ENCODE data around the gene COX19. TPM values are rescaled to one million over a fixed set of nuclear protein-coding genes. Genes with fewer than 3 reads are reported as not detected.

The COX19 gene, protein sequence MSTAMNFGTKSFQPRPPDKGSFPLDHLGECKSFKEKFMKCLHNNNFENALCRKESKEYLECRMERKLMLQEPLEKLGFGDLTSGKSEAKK
- 5.5 and 10.6 TPM in 2 replicates for total RNA-seq (2014; rRNA removed; shearing (Covaris generic))

DNA sequence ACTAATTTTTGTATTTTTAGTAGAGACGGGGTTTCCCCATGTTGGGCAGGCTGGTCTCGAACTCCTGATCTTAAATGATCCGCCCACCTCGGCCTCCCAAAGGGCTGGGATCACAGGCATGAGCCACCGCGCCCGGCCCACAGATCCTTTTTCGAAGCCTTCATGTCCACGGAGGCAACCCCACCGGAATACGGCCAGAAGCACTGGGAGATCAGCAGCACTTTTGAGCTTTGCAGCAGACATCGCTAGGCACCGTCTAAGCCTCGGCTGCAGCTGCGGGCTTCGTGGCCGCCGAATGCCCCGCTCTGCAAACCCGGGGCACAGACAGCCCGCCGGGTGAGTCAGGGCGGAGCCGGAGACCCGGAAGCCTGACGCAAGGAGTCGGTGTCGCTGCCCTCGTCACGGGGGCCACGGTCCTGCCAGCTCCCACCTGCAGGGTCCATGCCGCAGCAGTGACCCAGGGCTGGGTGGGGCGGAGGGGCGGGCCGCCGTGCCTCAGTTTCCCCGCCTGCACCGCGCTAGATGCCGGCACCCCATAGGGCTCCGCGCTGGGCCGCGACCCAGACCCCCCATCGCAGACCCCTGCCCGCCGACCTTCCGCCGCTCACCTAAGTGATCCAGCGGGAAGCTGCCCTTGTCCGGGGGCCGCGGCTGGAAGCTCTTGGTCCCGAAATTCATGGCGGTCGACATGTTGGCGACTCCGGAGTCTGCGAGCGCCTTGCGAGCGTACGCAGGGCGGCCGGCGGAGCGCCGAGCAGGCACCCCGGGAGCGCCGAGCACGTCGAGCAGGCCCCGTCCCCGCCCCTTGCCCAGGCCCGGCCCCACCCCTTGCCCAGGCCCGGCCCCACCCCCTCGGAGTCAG, at the start of gene COX19:
Gene COX19 (minus strand): TSS at position 730 of the 862 bp plus-strand sequence. CDS start 40 bp downstream, at position 690.
- in situ Hi-C loops (cut with HindIII; ENCODE audit: low sequenced_read_pairs) = no loop called here
- peak; percentile 83 for DNase-seq (ENCODE audit: low spot score)

GRCh38 chr7:1024331-1024841, 49.0 kb upstream of the COX19 start:
- in situ Hi-C loops (cut with HindIII; ENCODE audit: low sequenced_read_pairs) = no loop called here
- no peak for DNase-seq (ENCODE audit: low spot score)

DNA sequence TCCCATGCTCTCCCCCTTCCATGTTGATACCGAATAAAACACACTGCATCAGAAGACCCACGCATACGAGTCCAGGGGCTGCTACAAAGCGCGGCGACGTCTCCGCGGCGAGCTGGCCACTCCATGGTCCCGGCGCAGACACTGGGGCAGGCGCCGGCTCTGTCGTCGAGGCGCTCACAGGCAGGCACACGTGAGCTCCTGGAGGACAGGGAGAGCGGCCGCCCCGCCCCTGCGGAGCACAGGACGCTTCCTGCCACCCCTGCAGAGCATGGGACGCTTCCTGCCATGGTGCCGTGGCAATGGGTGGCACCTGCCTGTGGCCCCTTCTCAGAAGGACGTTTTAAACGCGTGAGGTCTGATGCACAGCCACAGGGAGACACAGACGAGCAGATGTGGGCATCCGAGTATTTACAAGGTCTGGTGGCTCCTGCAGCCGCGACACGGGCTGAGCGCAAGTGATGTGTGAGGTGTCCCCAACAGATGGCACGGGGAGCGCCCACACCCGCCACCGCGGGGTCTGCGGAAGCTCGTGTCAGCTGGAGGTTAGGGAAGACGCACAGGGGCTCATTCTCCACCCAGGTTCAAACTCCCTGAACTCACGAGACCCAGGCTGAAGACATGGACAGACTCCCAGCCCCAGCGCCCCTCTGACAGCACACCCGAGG, 47.6 kb upstream of the COX19 start:
- DNase-seq (ENCODE audit: low spot score) = no peak
- in situ Hi-C loops (cut with HindIII; ENCODE audit: low sequenced_read_pairs) = no loop called here

GRCh38 chr7:1022356-1022755, 47.0 kb upstream of the COX19 start:
- no peak for DNase-seq (ENCODE audit: low spot score)
- in situ Hi-C loops (cut with HindIII; ENCODE audit: low sequenced_read_pairs) = no loop called here

- in situ Hi-C loops (cut with HindIII; ENCODE audit: low sequenced_read_pairs) = no loop called here
- DNase-seq (ENCODE audit: low spot score) = no peak
Observed at GRCh38 chr7:1021931-1022330, 46.6 kb upstream of the COX19 start.

GRCh38 chr7:1021366-1021765, 46.0 kb upstream of the COX19 start:
- in situ Hi-C loops (cut with HindIII; ENCODE audit: low sequenced_read_pairs) = no loop called here
- DNase-seq (ENCODE audit: low spot score) = no peak

GRCh38 chr7:1020849-1021251, 45.5 kb upstream of the COX19 start:
- in situ Hi-C loops (cut with HindIII; ENCODE audit: low sequenced_read_pairs) = no loop called here

GRCh38 chr7:1019789-1020610, 44.7 kb upstream of the COX19 start:
- in situ Hi-C loops (cut with HindIII; ENCODE audit: low sequenced_read_pairs) = no loop called here
- peak; percentile 59 for DNase-seq (ENCODE audit: low spot score)

More at GRCh38 chr7:1020849-1021251, 45.5 kb upstream of the COX19 start:
- no peak for DNase-seq (ENCODE audit: low spot score)

DNA sequence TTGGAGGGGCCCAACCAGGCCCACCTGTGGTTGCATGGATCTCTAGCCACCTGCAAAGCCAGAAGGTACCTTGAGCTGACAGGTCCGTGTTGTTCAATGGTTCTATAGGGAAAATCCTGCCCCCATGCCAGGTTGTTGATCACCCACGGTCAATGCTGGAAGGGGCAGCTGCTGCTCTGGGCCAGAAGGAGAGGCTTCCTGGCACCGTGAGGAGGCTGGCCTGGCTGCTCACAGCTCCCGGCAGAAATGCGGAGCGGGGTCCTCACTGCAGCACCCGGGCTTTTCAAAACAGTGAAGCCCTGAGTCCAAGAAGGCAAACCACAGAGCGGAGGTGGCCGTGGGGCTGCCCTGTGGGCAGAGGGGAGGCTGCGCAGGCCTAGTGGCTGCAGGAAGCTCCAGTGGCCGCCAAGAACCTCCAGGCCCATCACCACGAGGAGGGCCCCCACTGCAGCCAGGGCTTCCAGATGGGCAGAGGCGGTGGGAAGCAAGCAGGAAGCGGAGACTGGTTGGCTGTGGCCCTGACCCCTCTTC, 44.0 kb upstream of the COX19 start:
- peak; percentile 51 for DNase-seq (ENCODE audit: low spot score)

DNA sequence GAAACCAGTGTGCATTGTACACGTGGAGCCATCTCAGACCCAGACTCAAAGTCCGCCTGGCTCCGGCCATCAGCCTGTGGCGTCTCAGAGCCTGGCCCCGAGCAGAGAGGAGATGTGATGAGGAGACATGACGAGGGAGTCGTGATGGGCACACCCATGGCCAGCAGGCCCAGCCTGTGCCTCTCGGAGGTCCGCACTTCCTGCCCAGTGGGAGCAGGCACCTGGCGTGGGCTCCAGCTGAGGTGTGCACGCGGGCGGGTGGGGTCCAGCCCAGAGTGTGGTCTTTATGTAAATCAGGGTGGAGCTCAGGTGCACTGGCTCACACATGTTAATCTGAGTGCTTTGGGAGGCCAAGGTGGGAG, 43.0 kb upstream of the COX19 start:
- in situ Hi-C loops (cut with HindIII; ENCODE audit: low sequenced_read_pairs) = no loop called here
- DNase-seq (ENCODE audit: low spot score) = no peak

More for the DNA sequence above, 44.0 kb upstream of the COX19 start:
- in situ Hi-C loops (cut with HindIII; ENCODE audit: low sequenced_read_pairs) = no loop called here

DNA sequence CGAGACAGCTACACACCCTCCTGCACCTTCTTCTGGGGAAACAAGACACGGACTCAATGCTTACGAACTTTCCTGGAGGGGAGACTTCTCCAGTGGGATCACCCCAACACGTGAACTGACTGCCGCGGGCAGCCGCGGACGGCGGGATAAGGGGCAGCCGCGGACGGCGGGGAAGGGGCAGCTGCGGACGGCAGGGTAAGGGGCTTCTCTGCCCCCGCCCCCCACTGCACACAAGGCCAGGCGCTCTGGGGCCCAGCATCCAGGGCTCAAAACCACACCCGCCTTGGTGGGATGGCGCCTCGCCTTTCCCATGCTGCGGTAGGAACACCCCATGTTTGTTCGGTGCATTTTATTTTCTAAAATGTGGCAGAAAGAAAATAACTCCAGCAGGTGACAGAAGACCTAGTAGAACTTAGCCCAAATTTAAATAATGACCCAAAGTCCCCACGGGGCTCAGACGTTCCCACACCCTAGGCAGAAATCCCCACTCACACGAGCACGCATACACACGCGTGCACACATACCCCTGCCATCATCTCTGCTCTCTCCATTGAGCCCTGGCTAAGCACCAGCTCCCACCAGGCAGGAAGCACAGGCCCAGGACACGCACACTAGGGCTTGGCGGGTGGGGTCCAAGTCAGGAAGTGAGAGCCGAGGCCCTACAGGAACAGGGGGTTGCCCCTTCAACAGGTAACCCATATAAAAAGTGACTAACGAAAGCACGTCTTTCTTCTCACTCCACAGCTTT, 42.4 kb upstream of the COX19 start:
- in situ Hi-C loops (cut with HindIII; ENCODE audit: low sequenced_read_pairs) = no loop called here
- no peak for DNase-seq (ENCODE audit: low spot score)

GRCh38 chr7:1016577-1017531, 41.5 kb upstream of the COX19 start:
- in situ Hi-C loops (cut with HindIII; ENCODE audit: low sequenced_read_pairs) = no loop called here
- DNase-seq (ENCODE audit: low spot score) = no peak

DNA sequence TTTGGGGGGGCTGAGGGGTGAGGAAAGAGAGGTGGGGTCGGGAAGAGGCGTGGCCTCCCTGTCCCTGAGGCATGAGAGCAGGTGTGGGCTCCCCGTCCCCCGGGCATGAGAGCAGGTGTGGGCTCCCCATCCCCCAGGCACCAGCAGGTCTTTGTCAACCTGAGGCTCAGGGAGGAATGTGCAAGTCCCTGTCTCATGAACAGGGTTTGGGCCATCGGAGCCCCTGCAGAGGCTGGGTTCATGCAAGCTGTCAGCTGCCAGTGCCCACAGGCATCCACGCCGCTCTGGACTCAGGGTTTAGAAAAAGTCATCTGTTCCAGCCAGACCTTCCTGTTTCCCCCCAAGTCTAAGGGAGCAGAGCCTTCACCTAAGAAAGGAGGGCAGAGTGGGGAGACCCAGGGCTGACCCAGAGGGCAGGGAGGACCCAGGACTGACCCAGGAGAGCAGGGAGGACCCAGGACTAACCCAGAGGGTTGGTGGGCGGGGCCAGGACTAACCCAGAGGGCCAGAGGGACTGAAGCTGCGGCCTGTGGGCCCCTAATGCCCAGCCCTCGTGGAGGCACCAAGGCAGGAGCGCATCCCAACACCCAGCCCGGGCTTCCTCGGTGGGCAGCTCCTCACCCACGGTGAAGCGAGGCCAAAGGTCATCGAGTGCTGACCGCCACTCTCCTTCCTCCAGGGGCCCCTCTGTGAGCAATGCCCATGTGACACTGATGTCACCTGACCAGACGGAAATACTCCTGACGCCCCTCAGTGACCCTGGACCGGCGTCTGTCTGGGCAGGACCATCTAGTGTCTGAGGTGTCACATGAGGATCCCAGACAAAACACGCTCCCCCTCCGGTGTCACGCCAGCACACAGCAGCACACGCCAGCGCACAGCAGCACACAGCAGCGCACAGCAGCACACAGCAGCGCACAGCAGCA, 40.1 kb upstream of the COX19 start:
- peak; percentile 53 for DNase-seq (ENCODE audit: low spot score)
- in situ Hi-C loops (cut with HindIII; ENCODE audit: low sequenced_read_pairs) = no loop called here

GRCh38 chr7:1014681-1015080, 39.3 kb upstream of the COX19 start:
- DNase-seq (ENCODE audit: low spot score) = peak; percentile 40
- in situ Hi-C loops (cut with HindIII; ENCODE audit: low sequenced_read_pairs) = no loop called here

DNA sequence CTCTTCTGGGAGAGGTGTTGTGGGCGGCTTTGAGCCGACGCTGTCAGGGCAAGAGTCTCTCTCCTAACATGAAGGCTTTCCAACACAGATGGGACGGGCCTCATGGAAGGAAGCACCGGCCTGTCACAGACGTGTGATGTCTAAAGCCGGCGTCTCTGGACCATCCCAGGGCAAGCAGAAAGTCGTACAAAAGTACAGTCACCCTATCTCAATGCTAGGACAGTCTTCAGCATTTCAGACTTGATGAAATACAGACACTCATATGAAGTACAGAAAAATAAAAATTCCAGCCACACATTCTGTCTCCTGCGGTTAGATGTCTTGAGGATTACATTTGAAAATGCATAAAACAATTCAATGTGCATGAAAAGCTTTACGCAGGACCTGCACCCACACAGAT, 38.2 kb upstream of the COX19 start:
- DNase-seq (ENCODE audit: low spot score) = no peak
- in situ Hi-C loops (cut with HindIII; ENCODE audit: low sequenced_read_pairs) = no loop called here

- DNase-seq (ENCODE audit: low spot score) = no peak
- in situ Hi-C loops (cut with HindIII; ENCODE audit: low sequenced_read_pairs) = no loop called here
Observed at GRCh38 chr7:1012716-1013095, 37.4 kb upstream of the COX19 start.
